ENCODE measurements around the gene GNLY. TPM values are rescaled to one million over a fixed set of nuclear protein-coding genes. Genes with fewer than 3 reads are reported as not detected.
A peak's percentile ranks its signal among the peaks of the same experiment; 100 is the strongest.

GNLY gene
- total RNA-seq, 1 donor from 2014 or later = not detected

- peak overlapping the region; percentile 85 for H3K27ac Mint-ChIP-seq (ENCODE audit: unreplicated experiment)
- H3K9me3 Mint-ChIP-seq (ENCODE audit: unreplicated experiment) = no peaks in the 10 kb centered on the region
- no peak for DNase-seq (ENCODE audit: extremely low spot score, unreplicated experiment)
- H3K27me3 Mint-ChIP-seq (ENCODE audit: unreplicated experiment) = peaks cover 14% of the 10 kb centered on the region
- peaks cover 54% of the 10 kb centered on the region for H3K4me1 Mint-ChIP-seq (ENCODE audit: unreplicated experiment)
- TF ChIP-seq CTCF (IDR thresholded peaks at IDR 0.05) = no peak
- peak overlapping the region; percentile 47 for H3K4me3 Mint-ChIP-seq (ENCODE audit: unreplicated experiment)
- H3K36me3 Mint-ChIP-seq (ENCODE audit: unreplicated experiment) = no peaks in the 10 kb centered on the region
These were observed 47.8 kb downstream of the GNLY start for GRCh38 chr2:85741833-85742455.

- Mint-ChIP-seq H3K27ac (ENCODE audit: unreplicated experiment) (no peak overlapping the region), H3K4me1 (ENCODE audit: unreplicated experiment) (peaks cover 59% of the 10 kb centered on the region), H3K4me3 (ENCODE audit: unreplicated experiment) (no peak overlapping the region), H3K36me3 (ENCODE audit: unreplicated experiment) (no peaks in the 10 kb centered on the region), H3K9me3 (ENCODE audit: unreplicated experiment) (no peaks in the 10 kb centered on the region), H3K27me3 (ENCODE audit: unreplicated experiment) (peaks cover 17% of the 10 kb centered on the region)
- TF ChIP-seq CTCF (IDR thresholded peaks at IDR 0.05) = no peak
- no peak for DNase-seq (ENCODE audit: extremely low spot score, unreplicated experiment)
These were observed 49.3 kb downstream of the GNLY start for GRCh38 chr2:85743304-85743978.

- Mint-ChIP-seq H3K9me3 (ENCODE audit: unreplicated experiment) (no peaks in the 10 kb centered on the region), H3K36me3 (ENCODE audit: unreplicated experiment) (no peaks in the 10 kb centered on the region), H3K4me1 (ENCODE audit: unreplicated experiment) (peaks cover 63% of the 10 kb centered on the region), H3K4me3 (ENCODE audit: unreplicated experiment) (no peak overlapping the region), H3K27ac (ENCODE audit: unreplicated experiment) (no peak overlapping the region), H3K27me3 (ENCODE audit: unreplicated experiment) (peaks cover 11% of the 10 kb centered on the region)
- TF ChIP-seq CTCF (IDR thresholded peaks at IDR 0.05) = no peak
- DNase-seq (ENCODE audit: extremely low spot score, unreplicated experiment) = no peak
These were observed 49.9 kb downstream of the GNLY start for GRCh38 chr2:85744055-85744454.

GRCh38 chr2:85744741-85745601 is 50.8 kb downstream of the GNLY start:
- H3K27ac Mint-ChIP-seq (ENCODE audit: unreplicated experiment) = peak overlapping the region; percentile 68

More at GRCh38 chr2:85744741-85745601, 50.8 kb downstream of the GNLY start:
- DNase-seq (ENCODE audit: extremely low spot score, unreplicated experiment) = no peak
- peaks cover 69% of the 10 kb centered on the region for H3K4me1 Mint-ChIP-seq (ENCODE audit: unreplicated experiment)
- no peaks in the 10 kb centered on the region for H3K9me3 Mint-ChIP-seq (ENCODE audit: unreplicated experiment)
- peak overlapping the region; percentile 26 for H3K4me3 Mint-ChIP-seq (ENCODE audit: unreplicated experiment)
- H3K36me3 Mint-ChIP-seq (ENCODE audit: unreplicated experiment) = no peaks in the 10 kb centered on the region
- TF ChIP-seq CTCF (IDR thresholded peaks at IDR 0.05) = no peak
- H3K27me3 Mint-ChIP-seq (ENCODE audit: unreplicated experiment) = peaks cover 9% of the 10 kb centered on the region

All from osteocyte (in vitro differentiated cells).